Suprapubic skin (tissue), 3 donors: ENCODE measurements around the gene MAN2B1.

Experiments used
- POLR2AphosphoS5 ChIP-seq, 3 donors: sonication (generic); formaldehyde crosslinking; IDR thresholded peaks; one replicate each; pipeline ENCODE4 v1.6.1; 2017; ENCODE audit warnings: antibody characterized with exemption in 3 of 3
- TF ChIP-seq, protein P1 (sequence below), 2 donors: fragments of 200-600 bp in 1 of 2; fragments of 450-650 bp in 1 of 2; sonication (generic) in 1 of 2; IDR thresholded peaks; one replicate each; pipeline ENCODE4 v1.5.1; 2016 to 2019; ENCODE audit warnings: antibody characterized with exemption in 2 of 2, mild to moderate bottlenecking in 1 of 2, moderate library complexity in 1 of 2

- TF ChIP-seq, protein P1, sequence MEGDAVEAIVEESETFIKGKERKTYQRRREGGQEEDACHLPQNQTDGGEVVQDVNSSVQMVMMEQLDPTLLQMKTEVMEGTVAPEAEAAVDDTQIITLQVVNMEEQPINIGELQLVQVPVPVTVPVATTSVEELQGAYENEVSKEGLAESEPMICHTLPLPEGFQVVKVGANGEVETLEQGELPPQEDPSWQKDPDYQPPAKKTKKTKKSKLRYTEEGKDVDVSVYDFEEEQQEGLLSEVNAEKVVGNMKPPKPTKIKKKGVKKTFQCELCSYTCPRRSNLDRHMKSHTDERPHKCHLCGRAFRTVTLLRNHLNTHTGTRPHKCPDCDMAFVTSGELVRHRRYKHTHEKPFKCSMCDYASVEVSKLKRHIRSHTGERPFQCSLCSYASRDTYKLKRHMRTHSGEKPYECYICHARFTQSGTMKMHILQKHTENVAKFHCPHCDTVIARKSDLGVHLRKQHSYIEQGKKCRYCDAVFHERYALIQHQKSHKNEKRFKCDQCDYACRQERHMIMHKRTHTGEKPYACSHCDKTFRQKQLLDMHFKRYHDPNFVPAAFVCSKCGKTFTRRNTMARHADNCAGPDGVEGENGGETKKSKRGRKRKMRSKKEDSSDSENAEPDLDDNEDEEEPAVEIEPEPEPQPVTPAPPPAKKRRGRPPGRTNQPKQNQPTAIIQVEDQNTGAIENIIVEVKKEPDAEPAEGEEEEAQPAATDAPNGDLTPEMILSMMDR (IDR thresholded peaks at IDR 0.05), result no peak
- no peak for TF ChIP-seq POLR2AphosphoS5 (IDR thresholded peaks at IDR 0.05)
These were observed 38.2 kb downstream of the MAN2B1 start for GRCh38 chr19:12628040-12629022.
